Measurements from ENCODE around the gene PDCD2L. TPM values are rescaled to one million over a fixed set of nuclear protein-coding genes. Genes with fewer than 3 reads are reported as not detected.

Gene PDCD2L
- total and polyA plus RNA-seq, 9 of the 15 experiments (the other 6 are each of a cell fraction or from before 2014, with no cell fraction given), result 12.1 to 68.5 (median 56.3) TPM

- TF ChIP-seq ZNF23 (CRISPR knock-in tag; IDR thresholded peaks at IDR 0.05) (no peak), E2F5 (CRISPR knock-in tag; IDR thresholded peaks at IDR 0.05) (no peak), CHD1 (IDR thresholded peaks at IDR 0.05; ENCODE audit: low read length) (no peak)
Observed at GRCh38 chr19:34459614-34460013, 55.4 kb downstream of the PDCD2L start (continued).

GRCh38 chr19:34461375-34462100, 57.3 kb downstream of the PDCD2L start:
- ChIA-PET CTCF (ENCODE audit: low intra/inter-chr PET ratio) (no interaction called here), POLR2A (interaction anchor here (0.6 kb wide), 1 partner anchor 77 kb away, joined by 5 read pairs; no protein-coding TSS in a partner anchor)
- no peak overlapping the region for H3K4me2 ChIP-seq (ENCODE audit: insufficient read depth, low read length)
- H3K4me1 ChIP-seq (replicated peaks in 1 of 2; ENCODE audit: control insufficient read depth in 2 of 2, insufficient read depth in 2 of 2, low read length in 2 of 2), result no peaks in the 10 kb centered on the region
- H3K79me2 ChIP-seq (ENCODE audit: control insufficient read depth, insufficient read depth, low read length), result peaks cover 38% of the 10 kb centered on the region
- no peak overlapping the region for H3K4me3 ChIP-seq
- TF ChIP-seq E2F1 (CRISPR knock-in tag; IDR thresholded peaks at IDR 0.05) (no peak), KDM5B (IDR thresholded peaks at IDR 0.05; ENCODE audit: insufficient replicate concordance, low read depth, low read length) (no peak), MLLT1 (IDR thresholded peaks at IDR 0.05) (no peak)
- FAIRE-seq, result no peak
- in situ Hi-C loops (cut with MboI), result no loop called here
- intact Hi-C loops (cut with micrococcal nuclease), result no loop called here
- no peaks in the 10 kb centered on the region for H4K20me1 ChIP-seq (replicated peaks; ENCODE audit: control insufficient read depth, insufficient read depth, low read length)
- WGBS (ENCODE audit: insufficient coverage, low coverage, missing lambda C conversion rate), result 96% methylated on average over 5 of the region's 5 CpGs
- ATAC-seq, result no peak
- BruUV-seq (replicated peaks), result TSS peak; percentile 5
- DNase-seq (ENCODE audit: extremely low read depth in 1 of 4, low spot score in 3 of 4), result no peak
- H3K9ac ChIP-seq (ENCODE audit: insufficient read depth in 1 of 2, low read depth in 2 of 2, low read length in 2 of 2), result no peak overlapping the region
- H3K36me3 ChIP-seq (ENCODE audit: control insufficient read depth, insufficient read depth, low read length), result peaks cover 92% of the 10 kb centered on the region
- no peaks in the 10 kb centered on the region for H3K9me3 ChIP-seq (replicated peaks; ENCODE audit: control insufficient read depth, insufficient read depth, low read depth, low read length)
- no peak overlapping the region for H2AFZ ChIP-seq (ENCODE audit: low read depth, low read length)
- no peak overlapping the region for H3K27ac ChIP-seq (ENCODE audit: extremely low read depth, low read depth, low read length)
- H3K27me3 ChIP-seq (ENCODE audit: control insufficient read depth in 2 of 2, insufficient read depth in 2 of 2, low read length in 2 of 2), result no peaks in the 10 kb centered on the region
- no peaks in the 10 kb centered on the region for H3K9me1 ChIP-seq (ENCODE audit: control insufficient read depth, insufficient read depth, low read length)

All from K562 (cell line).